Transverse colon (tissue), 4 donors: ENCODE data around the gene VIM.

ENCODE experiments used
- CTCF ChIP-seq, 5 experiments: fragments of 200-600 bp in 3 of 5; fragments of 450-650 bp in 2 of 5; sonication (generic) in 3 of 5; IDR thresholded peaks; 1 replicate in 2 of 5; 2 replicates in 3 of 5; pipeline ENCODE4 v1.5.1; 2016 to 2017; ENCODE audit warnings: antibody characterized with exemption in 5 of 5, inconsistent platforms in 3 of 5, mild to moderate bottlenecking in 2 of 5, moderate library complexity in 1 of 5
- EP300 ChIP-seq: sonication (generic); formaldehyde crosslinking; IDR thresholded peaks from one replicate; pipeline ENCODE4 v1.6.1; 2017; ENCODE audit warnings: antibody characterized with exemption, low read depth
- POLR2A ChIP-seq: fragments of 450-650 bp; IDR thresholded peaks from one replicate; pipeline ENCODE4 v1.6.1; 2016; ENCODE audit warnings: antibody characterized with exemption, mild to moderate bottlenecking, moderate library complexity
- POLR2AphosphoS5 ChIP-seq, 3 donors: sonication (generic); formaldehyde crosslinking; IDR thresholded peaks; one replicate each; pipeline ENCODE4 v1.6.1; 2016; ENCODE audit warnings: antibody characterized with exemption in 3 of 3

DNA sequence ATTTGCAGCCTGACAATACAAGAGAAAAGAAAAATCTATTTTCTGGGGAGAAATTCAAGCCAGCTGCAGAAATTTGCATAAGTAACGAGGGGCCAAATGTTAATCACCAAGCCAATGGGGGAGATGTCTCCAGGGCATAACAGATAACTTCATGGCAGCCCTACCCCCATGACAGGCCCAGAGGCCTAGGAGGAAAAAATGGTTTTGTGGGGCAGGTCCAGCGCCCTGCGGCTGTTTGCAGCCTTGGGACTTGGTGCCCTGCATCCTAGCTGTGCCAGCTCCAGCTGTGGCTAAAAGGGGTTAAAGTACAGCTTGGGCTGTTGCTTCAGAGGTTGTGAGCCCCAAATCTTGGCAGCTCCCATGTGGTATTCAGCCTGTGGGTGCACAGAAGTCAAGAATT, 54.3 kb downstream of the VIM start:
- TF ChIP-seq EP300 = no peak
- TF ChIP-seq POLR2A = no peak
- no peak for TF ChIP-seq CTCF (IDR thresholded peaks at IDR 0.05)
- TF ChIP-seq POLR2AphosphoS5 (IDR thresholded peaks at IDR 0.05) = no peak
